Keratinocyte (primary cell): Measurements from ENCODE around the gene NUP153. TPM values are rescaled to one million over a fixed set of nuclear protein-coding genes. Genes with fewer than 3 reads are reported as not detected.

Source experiments
- DNase-seq: peaks from one replicate; pipeline ENCODE4 v3.0.0-alpha.2; 2011; ENCODE audit warnings: low read depth, missing footprints, low spot score
- FAIRE-seq: peaks from 2 replicates; lab custom pipeline; 2011; peaks lifted over from hg19 to GRCh38; lab: Jason Lieb, UNC
- H2AFZ ChIP-seq: 2 replicates; pipeline ENCODE4 v1.6.0; 2012; ENCODE audit warnings: low read length, control low read depth, inconsistent platforms; ENCODE audit not compliant: control insufficient read depth
- H3K27ac ChIP-seq: 2 replicates; pipeline ENCODE4 v1.5.1; 2011; ENCODE audit warnings: low read length; ENCODE audit not compliant: control insufficient read depth, insufficient read depth
- H3K27me3 ChIP-seq: 3 replicates; pipeline ENCODE4 v1.6.0; 2011; ENCODE audit warnings: low read length; ENCODE audit not compliant: control insufficient read depth, insufficient read depth; ENCODE audit errors: extremely low read depth
- H3K36me3 ChIP-seq, 2 experiments: 2 replicates in 1 of 2; 3 replicates in 1 of 2; pipeline ENCODE4 v1.5.1; 2011; ENCODE audit warnings: low read length in 2 of 2, mild to moderate bottlenecking in 1 of 2; ENCODE audit not compliant: control insufficient read depth in 2 of 2, insufficient read depth in 2 of 2; ENCODE audit errors: extremely low read depth in 1 of 2
- H3K4me1 ChIP-seq: 3 replicates; pipeline ENCODE4 v1.5.1; 2011; ENCODE audit warnings: low read length; ENCODE audit not compliant: control insufficient read depth, insufficient read depth; ENCODE audit errors: extremely low read depth
- H3K4me2 ChIP-seq: 3 replicates; pipeline ENCODE4 v1.6.0; 2011; ENCODE audit warnings: low read depth, low read length; ENCODE audit not compliant: control insufficient read depth, insufficient read depth; ENCODE audit errors: extremely low read depth
- H3K4me3 ChIP-seq, 3 experiments: fragments of 200-600 bp in 1 of 3; sonication (generic) in 1 of 3; 2 replicates in 2 of 3; 3 replicates in 1 of 3; pipeline ENCODE4 v1.5.1; 2011 to 2016; ENCODE audit warnings: low read length in 3 of 3, mild to moderate bottlenecking in 3 of 3, control low read depth in 2 of 3, inconsistent platforms in 1 of 3, low read depth in 1 of 3, mixed read lengths in 1 of 3, mixed run types in 1 of 3, moderate library complexity in 1 of 3; ENCODE audit not compliant: control insufficient read depth in 2 of 3, insufficient read depth in 2 of 3; ENCODE audit errors: extremely low read depth in 1 of 3
- H3K79me2 ChIP-seq: 2 replicates; pipeline ENCODE4 v1.6.0; 2012; ENCODE audit warnings: low read length; ENCODE audit not compliant: control insufficient read depth, insufficient read depth
- H3K9ac ChIP-seq: 3 replicates; pipeline ENCODE4 v1.6.0; 2011; ENCODE audit warnings: low read length; ENCODE audit not compliant: control insufficient read depth, insufficient read depth; ENCODE audit errors: extremely low read depth
- H3K9me1 ChIP-seq: 3 replicates; pipeline ENCODE4 v1.6.0; 2011; ENCODE audit warnings: low read length; ENCODE audit not compliant: control insufficient read depth, insufficient read depth; ENCODE audit errors: extremely low read depth
- H3K9me3 ChIP-seq: 2 replicates; pipeline ENCODE4 v1.5.1; 2012; ENCODE audit warnings: low read depth, low read length; ENCODE audit not compliant: control insufficient read depth
- H4K20me1 ChIP-seq: 3 replicates; pipeline ENCODE4 v1.6.0; 2011; ENCODE audit warnings: low read length; ENCODE audit not compliant: control insufficient read depth, insufficient read depth; ENCODE audit errors: extremely low read depth
- CTCF ChIP-seq, 3 experiments: IDR thresholded peaks in 1 of 3; conservative IDR thresholded peaks in 1 of 3; optimal IDR thresholded peaks in 1 of 3; 2 replicates in 2 of 3; 3 replicates in 1 of 3; pipeline versions ENCODE3 to v1.5.1; 2011; ENCODE audit warnings: low read length in 3 of 3, mild to moderate bottlenecking in 3 of 3, moderate library complexity in 2 of 3, control low read depth in 1 of 3, inconsistent platforms in 1 of 3; ENCODE audit not compliant: insufficient read depth in 2 of 3; ENCODE audit errors: extremely low read depth in 1 of 3
- EZH2 ChIP-seq: IDR thresholded peaks from one replicate; pipeline ENCODE4 v1.6.1; 2012; ENCODE audit warnings: inconsistent platforms, mild to moderate bottlenecking, low read length, moderate library complexity
- dilution Hi-C: fragments of 300-500 bp; cut with MboI; formaldehyde crosslinking; loops from one replicate; pipeline ENCODE4 v1.7.0; 2020; ENCODE audit warnings: low sequenced_read_pairs; ENCODE audit not compliant: extremely low pct_ligation_motif_present
- polyA plus RNA-seq, 5 experiments: library from polyadenylated mRNA; depleted of rRNA in 3 of 5; stranded (reverse) in 3 of 5; stranded (forward) in 1 of 5; unstranded in 1 of 5; fragments of >200 nt; gene quantifications; 1 replicate in 1 of 5; 2 replicates in 3 of 5; 3 replicates in 1 of 5; pipeline versions ENCODE4 v1.2.1 to v1.2.3, GENCODE V29; 2011 to 2012; ENCODE audit warnings: missing spikeins in 2 of 5, low read depth in 1 of 5, low replicate concordance in 1 of 5

Gene NUP153
- polyA plus RNA-seq, 1 donor (not counting 4 experiments of a cell fraction or from before 2014, with no cell fraction given) = 27.6 TPM

- no peaks in the 10 kb centered on the region for H3K36me3 ChIP-seq
- H3K79me2 ChIP-seq = no peaks in the 10 kb centered on the region
- no peaks in the 10 kb centered on the region for H3K27me3 ChIP-seq
- H3K9me3 ChIP-seq = no peaks in the 10 kb centered on the region
- no peaks in the 10 kb centered on the region for H4K20me1 ChIP-seq
- DNase-seq (no peak), FAIRE-seq (no peak)
- H3K9me1 ChIP-seq = no peaks in the 10 kb centered on the region
- dilution Hi-C loops = no loop called here
- no peak overlapping the region for H3K4me3 ChIP-seq
- H2AFZ ChIP-seq = no peak overlapping the region
- H3K4me1 ChIP-seq = peaks cover 2% of the 10 kb centered on the region
- H3K4me2 ChIP-seq = no peak overlapping the region
- no peak overlapping the region for H3K27ac ChIP-seq
- H3K9ac ChIP-seq = no peak overlapping the region
- TF ChIP-seq EZH2 (no peak), CTCF (optimal IDR thresholded peaks at IDR 0.05 in 1 of 3, IDR thresholded peaks at IDR 0.05 in 1 of 3, conservative IDR thresholded peaks at IDR 0.05 in 1 of 3; ENCODE audit: extremely low read depth in 1 of 3, insufficient read depth in 2 of 3, low read length in 3 of 3) (no peak)
Observed at GRCh38 chr6:17728551-17729222, 22.0 kb upstream of the NUP153 start.

- FAIRE-seq (no peak), DNase-seq (no peak)
- TF ChIP-seq CTCF (optimal IDR thresholded peaks at IDR 0.05 in 1 of 3, IDR thresholded peaks at IDR 0.05 in 1 of 3, conservative IDR thresholded peaks at IDR 0.05 in 1 of 3; ENCODE audit: extremely low read depth in 1 of 3, insufficient read depth in 2 of 3, low read length in 3 of 3) (no peak), EZH2 (no peak)
- H3K36me3 ChIP-seq = no peaks in the 10 kb centered on the region
- H3K27ac ChIP-seq = no peak overlapping the region
- H3K4me2 ChIP-seq = no peak overlapping the region
- no peaks in the 10 kb centered on the region for H3K79me2 ChIP-seq
- no peak overlapping the region for H3K4me3 ChIP-seq
- H3K9ac ChIP-seq = no peak overlapping the region
- no peaks in the 10 kb centered on the region for H4K20me1 ChIP-seq
- no peaks in the 10 kb centered on the region for H3K9me1 ChIP-seq
- no peaks in the 10 kb centered on the region for H3K27me3 ChIP-seq
- H2AFZ ChIP-seq = no peak overlapping the region
- H3K9me3 ChIP-seq = no peaks in the 10 kb centered on the region
- dilution Hi-C loops = no loop called here
- H3K4me1 ChIP-seq = peaks cover 2% of the 10 kb centered on the region
Observed at GRCh38 chr6:17725083-17725482, 18.4 kb upstream of the NUP153 start.
